OCI-LY3 (cell line): Measurements from ENCODE around the gene CNOT2.
A peak's percentile ranks its signal among the peaks of the same experiment; 100 is the strongest.

Experiments
- H2AFZ ChIP-seq: fragments of 200-600, 300-600 bp; shearing (Covaris generic); 2 replicates; pipeline ENCODE4 v1.6.0; 2014; ENCODE audit warnings: antibody characterized with exemption, low read depth, low read length
- H3K27ac ChIP-seq: fragments of 200-600, 300-600 bp; sonication (generic); 2 replicates; pipeline ENCODE4 v1.5.1; 2014; ENCODE audit warnings: mild to moderate bottlenecking, low read length, moderate library complexity, mixed read lengths
- H3K27me3 ChIP-seq: fragments of 200-600, 300-600 bp; sonication (generic); 2 replicates; pipeline ENCODE4 v1.6.1; 2014; ENCODE audit warnings: low read depth, low read length, mixed read lengths
- H3K36me3 ChIP-seq: fragments of 200-600, 300-600 bp; sonication (generic); replicated peaks from 2 replicates; pipeline ENCODE3; 2014; ENCODE audit warnings: low read depth, low read length, mixed read lengths
- H3K4me1 ChIP-seq: fragments of 300-600, 200-600 bp; sonication (generic); 2 replicates; pipeline ENCODE4 v1.6.1; 2014; ENCODE audit warnings: low read length, mixed read lengths
- H3K4me2 ChIP-seq: fragments of 200-600, 300-600 bp; sonication (generic); 2 replicates; pipeline ENCODE4 v1.6.1; 2014; ENCODE audit warnings: low read length, mixed read lengths
- H3K4me3 ChIP-seq: fragments of 300-600, 200-600 bp; sonication (generic); 2 replicates; pipeline ENCODE4 v1.5.1; 2014; ENCODE audit warnings: antibody characterized with exemption, mild to moderate bottlenecking, low read length, moderate library complexity
- H3K79me2 ChIP-seq: fragments of 300-600, 200-600 bp; shearing (Covaris generic); 2 replicates; pipeline ENCODE4 v1.6.1; 2014; ENCODE audit warnings: mild to moderate bottlenecking, low read length, mixed read lengths
- H3K9ac ChIP-seq: fragments of 300-600, 200-600 bp; shearing (Covaris generic); 2 replicates; pipeline ENCODE4 v1.6.0; 2014; ENCODE audit warnings: mild to moderate bottlenecking, low read length, moderate library complexity
- H3K9me3 ChIP-seq: fragments of 200-600, 300-600 bp; shearing (Covaris generic); 2 replicates; pipeline ENCODE4 v1.6.1; 2014; ENCODE audit warnings: low read length, mixed read lengths; ENCODE audit not compliant: insufficient read depth
- H4K20me1 ChIP-seq: fragments of 200-600, 300-600 bp; sonication (generic); 2 replicates; pipeline ENCODE4 v1.6.1; 2016; ENCODE audit warnings: low read length, mixed read lengths; ENCODE audit not compliant: insufficient read depth
- EZH2phosphoT487 ChIP-seq: fragments of 200-600 bp; shearing (Covaris generic); IDR thresholded peaks from 2 replicates; pipeline ENCODE4 v1.6.1; 2018; ENCODE audit warnings: antibody characterized with exemption, mixed run types, low read depth
- TF ChIP-seq, protein P1 (sequence below): fragments of 200-600, 300-600 bp; sonication (generic); IDR thresholded peaks from 2 replicates; pipeline ENCODE4 v1.5.1; 2014; ENCODE audit warnings: antibody characterized with exemption, low read length, low read depth

The CNOT2 gene

DNA sequence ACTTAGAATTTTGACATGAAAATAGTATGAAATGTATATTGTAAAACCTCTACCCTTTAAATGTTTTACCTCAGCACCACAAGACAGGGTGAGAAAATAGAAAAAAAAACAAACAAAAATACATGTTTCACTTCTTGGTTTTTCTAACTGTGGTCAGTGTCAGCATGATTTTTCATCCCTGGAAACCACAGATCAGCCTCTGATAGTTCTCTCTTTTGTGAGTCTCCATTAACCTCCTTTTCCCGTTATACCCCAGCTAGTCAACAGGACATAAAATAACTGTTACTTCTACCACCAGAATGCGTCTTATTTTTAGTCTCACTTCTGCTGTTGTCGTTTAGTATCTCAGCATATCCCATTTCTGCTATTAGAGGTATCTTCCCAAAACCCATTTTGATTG, 74.5 kb downstream of the CNOT2 start:
- Histone ChIP-seq H2AFZ (no peak overlapping the region), H3K27me3 (no peaks in the 10 kb centered on the region), H3K27ac (no peak overlapping the region), H3K79me2 (peaks cover 9% of the 10 kb centered on the region; the same call in 1 of the 2 replicates), H3K4me2 (peak overlapping the region; percentile 29), H4K20me1 (peaks cover 39% of the 10 kb centered on the region), H3K36me3 (peaks cover 3% of the 10 kb centered on the region), H3K9me3 (no peaks in the 10 kb centered on the region), H3K9ac (no peak overlapping the region), H3K4me3 (no peak overlapping the region), H3K4me1 (peaks cover 9% of the 10 kb centered on the region)
- TF ChIP-seq, protein P1, sequence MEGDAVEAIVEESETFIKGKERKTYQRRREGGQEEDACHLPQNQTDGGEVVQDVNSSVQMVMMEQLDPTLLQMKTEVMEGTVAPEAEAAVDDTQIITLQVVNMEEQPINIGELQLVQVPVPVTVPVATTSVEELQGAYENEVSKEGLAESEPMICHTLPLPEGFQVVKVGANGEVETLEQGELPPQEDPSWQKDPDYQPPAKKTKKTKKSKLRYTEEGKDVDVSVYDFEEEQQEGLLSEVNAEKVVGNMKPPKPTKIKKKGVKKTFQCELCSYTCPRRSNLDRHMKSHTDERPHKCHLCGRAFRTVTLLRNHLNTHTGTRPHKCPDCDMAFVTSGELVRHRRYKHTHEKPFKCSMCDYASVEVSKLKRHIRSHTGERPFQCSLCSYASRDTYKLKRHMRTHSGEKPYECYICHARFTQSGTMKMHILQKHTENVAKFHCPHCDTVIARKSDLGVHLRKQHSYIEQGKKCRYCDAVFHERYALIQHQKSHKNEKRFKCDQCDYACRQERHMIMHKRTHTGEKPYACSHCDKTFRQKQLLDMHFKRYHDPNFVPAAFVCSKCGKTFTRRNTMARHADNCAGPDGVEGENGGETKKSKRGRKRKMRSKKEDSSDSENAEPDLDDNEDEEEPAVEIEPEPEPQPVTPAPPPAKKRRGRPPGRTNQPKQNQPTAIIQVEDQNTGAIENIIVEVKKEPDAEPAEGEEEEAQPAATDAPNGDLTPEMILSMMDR: no peak
- no peak for TF ChIP-seq EZH2phosphoT487

DNA sequence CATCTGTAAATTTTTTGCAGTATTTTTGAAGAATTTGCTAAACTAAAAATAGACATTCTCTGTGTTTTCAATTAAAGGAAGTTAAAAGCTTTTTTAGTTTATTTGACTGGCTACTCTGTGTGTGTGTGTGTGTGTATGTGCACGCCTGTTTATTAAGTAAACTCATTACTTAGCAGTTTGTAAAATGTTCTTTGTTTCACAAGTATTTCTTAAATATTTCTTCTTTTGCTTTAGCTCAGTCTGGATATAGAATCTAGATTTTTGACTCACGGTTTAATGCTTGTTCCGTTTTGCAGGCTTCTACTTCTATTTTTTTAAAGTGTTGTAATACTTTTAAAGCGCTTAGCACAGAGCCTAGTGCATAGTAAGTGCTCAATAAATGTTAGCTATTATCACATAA, 76.4 kb downstream of the CNOT2 start:
- Histone ChIP-seq H3K27me3 (no peaks in the 10 kb centered on the region), H3K4me3 (no peak overlapping the region), H3K4me2 (no peak overlapping the region), H3K4me1 (peaks cover 9% of the 10 kb centered on the region), H3K27ac (no peak overlapping the region), H3K36me3 (peaks cover 7% of the 10 kb centered on the region), H4K20me1 (peaks cover 28% of the 10 kb centered on the region), H3K79me2 (peaks cover 9% of the 10 kb centered on the region; the same call in 1 of the 2 replicates), H3K9ac (no peak overlapping the region), H3K9me3 (no peaks in the 10 kb centered on the region), H2AFZ (no peak overlapping the region)
- TF ChIP-seq EZH2phosphoT487: no peak
- TF ChIP-seq, protein P1: no peak

DNA sequence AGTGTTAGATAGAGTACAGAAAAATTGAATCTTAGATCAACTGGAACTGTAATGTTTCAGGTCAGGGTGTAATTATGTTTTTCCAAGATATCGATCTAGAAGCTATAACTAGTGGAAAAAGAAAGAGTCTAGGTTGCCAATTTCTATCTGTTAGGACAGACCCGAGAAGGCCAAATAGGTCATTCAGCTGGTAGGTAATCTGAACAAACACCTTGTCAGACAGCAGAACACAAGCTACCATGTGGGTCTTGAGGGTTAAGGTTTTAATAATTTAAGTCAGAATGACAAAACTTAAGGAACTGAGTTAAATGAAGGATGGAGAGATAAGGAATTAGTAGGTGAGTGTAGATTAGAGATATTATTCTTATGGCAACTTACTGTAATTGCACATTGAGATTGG, 78.0 kb downstream of the CNOT2 start:
- no peak overlapping the region for H3K4me3 ChIP-seq
- H3K27me3 ChIP-seq: no peaks in the 10 kb centered on the region
- peaks cover 22% of the 10 kb centered on the region for H4K20me1 ChIP-seq
- H3K9me3 ChIP-seq: no peaks in the 10 kb centered on the region
- H3K36me3 ChIP-seq: peaks cover 7% of the 10 kb centered on the region
- H3K9ac ChIP-seq: no peak overlapping the region
- no peak overlapping the region for H2AFZ ChIP-seq
- no peak overlapping the region for H3K4me2 ChIP-seq
- peaks cover 9% of the 10 kb centered on the region; the same call in 1 of the 2 replicates for H3K79me2 ChIP-seq
- H3K27ac ChIP-seq: no peak overlapping the region
- H3K4me1 ChIP-seq: peaks cover 9% of the 10 kb centered on the region
- no peak for TF ChIP-seq EZH2phosphoT487
- TF ChIP-seq, protein P1: no peak

DNA sequence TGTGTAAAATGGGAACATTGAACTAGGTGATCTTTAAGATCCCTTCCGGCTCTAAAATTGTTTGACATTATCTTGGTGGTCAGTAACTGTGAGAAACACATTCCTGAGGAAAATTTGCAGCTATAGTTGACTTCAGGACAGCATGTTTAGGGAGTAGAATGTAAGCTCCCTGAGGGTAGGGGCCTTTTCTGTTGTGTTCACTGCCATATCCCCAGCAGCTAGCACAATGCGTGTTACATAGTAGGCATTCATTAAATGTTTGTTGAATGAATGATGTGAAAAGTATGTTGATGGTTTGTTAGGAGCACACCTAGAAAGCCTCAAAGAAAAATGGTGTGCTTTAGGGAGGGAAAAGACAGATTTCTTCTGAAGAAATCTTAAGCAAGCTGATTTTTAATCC, 84.3 kb downstream of the CNOT2 start:
- no peak for TF ChIP-seq EZH2phosphoT487
- TF ChIP-seq, protein P1: no peak

More for the DNA sequence above, 84.3 kb downstream of the CNOT2 start:
- Histone ChIP-seq H3K4me3 (no peak overlapping the region), H3K9ac (no peak overlapping the region), H3K27ac (no peak overlapping the region), H3K36me3 (peaks cover 4% of the 10 kb centered on the region), H3K9me3 (no peaks in the 10 kb centered on the region), H2AFZ (no peak overlapping the region), H3K79me2 (no peaks in the 10 kb centered on the region), H3K27me3 (no peaks in the 10 kb centered on the region), H3K4me2 (no peak overlapping the region), H4K20me1 (no peaks in the 10 kb centered on the region), H3K4me1 (no peaks in the 10 kb centered on the region)
